Mononuclear cell (primary cell): ENCODE data around the gene FKBP14. TPM values are rescaled to one million over a fixed set of nuclear protein-coding genes. Genes with fewer than 3 reads are reported as not detected.
"Not testable (repeated sequence)": the region's sequence is repeated elsewhere in the genome, so short reads cannot be mapped to it uniquely, and the experiment has no call there.

Experiments
- H3K27me3 ChIP-seq: 2 replicates; pipeline ENCODE4 v1.6.0; 2011; ENCODE audit warnings: low read length, control low read depth; ENCODE audit not compliant: insufficient read depth
- H3K4me1 ChIP-seq: 2 replicates; pipeline ENCODE4 v1.5.1; 2011; ENCODE audit warnings: mild to moderate bottlenecking, low read length, control low read depth; ENCODE audit not compliant: insufficient read depth
- H3K4me3 ChIP-seq: 2 replicates; pipeline ENCODE4 v1.5.1; 2011; ENCODE audit warnings: mild to moderate bottlenecking, low read length, moderate library complexity
- H3K9me3 ChIP-seq: 2 replicates; pipeline ENCODE4 v1.5.1; 2011; ENCODE audit warnings: low read depth, mild to moderate bottlenecking, control low read depth, low read length
- total RNA-seq: library from RNA; depleted of rRNA; stranded (reverse); fragments of >200 nt; gene quantifications from one replicate; pipeline ENCODE4 v1.2.3, GENCODE V29; 2012

The FKBP14 gene
- total RNA-seq, 1 donor, result 5.5 TPM

GRCh38 chr7:29968683-29969395 lies 57.7 kb downstream of the FKBP14 start:
- no peaks in the 10 kb centered on the region for H3K4me1 ChIP-seq
- H3K27me3 ChIP-seq, result no peaks in the 10 kb centered on the region
- H3K9me3 ChIP-seq, result no peaks in the 10 kb centered on the region
- no peak overlapping the region for H3K4me3 ChIP-seq

DNA sequence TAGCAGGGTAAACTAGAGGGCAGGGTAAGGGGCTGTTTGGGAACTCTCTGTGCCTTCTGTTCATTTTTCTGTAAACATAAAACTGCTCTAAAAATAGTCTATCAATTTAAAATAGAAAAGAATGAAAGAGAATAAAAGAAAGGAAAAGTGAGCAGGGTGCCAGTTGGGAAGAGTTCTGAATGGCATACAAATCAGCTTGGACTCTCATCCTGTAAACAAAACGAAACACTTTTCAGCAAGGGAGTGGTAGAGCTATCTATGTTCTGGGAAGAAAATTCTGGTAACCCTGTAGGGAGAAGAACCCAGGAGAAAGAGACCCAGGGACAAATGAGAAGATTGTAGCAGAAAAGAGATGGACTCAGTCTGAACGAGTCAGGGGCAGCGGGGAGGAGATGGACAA lies 61.5 kb downstream of the FKBP14 start:
- no peaks in the 10 kb centered on the region for H3K4me1 ChIP-seq
- no peak overlapping the region for H3K4me3 ChIP-seq
- H3K27me3 ChIP-seq, result no peaks in the 10 kb centered on the region
- H3K9me3 ChIP-seq, result no peaks in the 10 kb centered on the region

GRCh38 chr7:29962035-29962434 lies 64.5 kb downstream of the FKBP14 start:
- Histone ChIP-seq H3K27me3 (no peaks in the 10 kb centered on the region), H3K4me1 (no peaks in the 10 kb centered on the region), H3K4me3 (no peak overlapping the region), H3K9me3 (no peaks in the 10 kb centered on the region)

DNA sequence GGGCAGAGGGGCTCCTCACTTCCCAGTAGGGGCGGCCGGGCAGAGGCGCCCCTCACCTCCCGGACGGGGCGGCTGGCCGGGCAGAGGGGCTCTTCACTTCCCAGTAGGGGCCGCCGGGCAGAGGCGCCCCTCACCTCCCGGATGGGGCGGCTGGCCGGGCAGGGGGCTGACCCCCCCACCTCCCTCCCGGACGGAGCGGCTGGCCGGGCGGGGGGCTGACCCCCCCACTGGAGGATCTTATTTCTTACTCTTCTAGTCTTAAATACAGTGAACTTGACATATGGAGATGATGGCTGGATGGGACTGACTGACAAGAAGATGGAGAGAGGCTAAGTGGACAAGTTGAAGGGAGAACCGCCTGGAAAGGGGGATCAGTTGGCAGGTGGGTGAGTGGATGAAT lies 64.9 kb downstream of the FKBP14 start:
- H3K9me3 ChIP-seq, H3K27me3 ChIP-seq, H3K4me3 ChIP-seq, H3K4me1 ChIP-seq: not testable (repeated sequence)

Other genes with a start within 250 kb of the FKBP14 start
- under 0.01 TPM for gene WIPF3, start 220.2 kb downstream of the FKBP14 start, total RNA-seq
- gene SCRN1, start 36.9 kb downstream of the FKBP14 start, total RNA-seq, result 5.1 TPM
- 5.2 TPM for gene PLEKHA8, start 1.7 kb upstream of the FKBP14 start, total RNA-seq
- gene MTURN, start 108.3 kb upstream of the FKBP14 start, total RNA-seq, result 40.7 TPM